ENCODE measurements around the gene ZC3H12D. TPM values are rescaled to one million over a fixed set of nuclear protein-coding genes. Genes with fewer than 3 reads are reported as not detected.

The ZC3H12D gene
- total and polyA plus RNA-seq, 9 of the 15 experiments (the other 6 are each of a cell fraction or from before 2014, with no cell fraction given) = 0.04 to 0.27 (median 0.05) TPM; not detected in 3

- H3K4me3 ChIP-seq = no peak overlapping the region
- in situ Hi-C loops (cut with MboI) (loop anchor here (25.0 kb wide), 1 partner anchor 879 kb away; no protein-coding TSS in a partner anchor), intact Hi-C loops (cut with micrococcal nuclease) (no loop called here)
- H3K9ac ChIP-seq (ENCODE audit: insufficient read depth in 1 of 2, low read depth in 2 of 2, low read length in 2 of 2) = no peak overlapping the region
- no peaks in the 10 kb centered on the region for H3K79me2 ChIP-seq (ENCODE audit: control insufficient read depth, insufficient read depth, low read length)
- no peak overlapping the region for H3K4me2 ChIP-seq (ENCODE audit: insufficient read depth, low read length)
- FAIRE-seq = no peak
- POLR2A ChIA-PET = interaction anchor here (0.6 to 1.5 kb wide), 2 partner anchors 10 to 20 kb away, joined by 3 to 4 read pairs; no protein-coding TSS in a partner anchor
- ATAC-seq = no peak
- H3K4me1 ChIP-seq (replicated peaks in 1 of 2; ENCODE audit: control insufficient read depth in 2 of 2, insufficient read depth in 2 of 2, low read length in 2 of 2) = no peaks in the 10 kb centered on the region
- peaks cover 26 to 66% of the 10 kb centered on the region in 2 experiments for H3K27me3 ChIP-seq (ENCODE audit: control insufficient read depth in 2 of 2, insufficient read depth in 2 of 2, low read length in 2 of 2)
- 3% methylated on average over 9 of the region's 9 CpGs for WGBS (ENCODE audit: insufficient coverage, low coverage, missing lambda C conversion rate)
- no peak for TF ChIP-seq ZNF398 (CRISPR knock-in tag; IDR thresholded peaks at IDR 0.05)
- TF ChIP-seq ZNF584 (CRISPR knock-in tag; IDR thresholded peaks at IDR 0.05; ENCODE audit: low read depth) = no peak
- no peak for TF ChIP-seq ZFP36 (IDR thresholded peaks at IDR 0.05; ENCODE audit: low read depth, low read length, partially characterized antibody)
- TF ChIP-seq ZSCAN32 (CRISPR knock-in tag; IDR thresholded peaks at IDR 0.05) = no peak
- no peak for TF ChIP-seq FOXM1 (IDR thresholded peaks at IDR 0.05; ENCODE audit: low read depth)
- no peak for TF ChIP-seq FOXM1 (CRISPR knock-in tag; IDR thresholded peaks at IDR 0.05; ENCODE audit: low read depth)
- no peak for TF ChIP-seq MAFK (IDR thresholded peaks at IDR 0.05; ENCODE audit: low read length)
- no peak for TF ChIP-seq ARID2 (IDR thresholded peaks at IDR 0.05)
- no peak for TF ChIP-seq ZNF311 (CRISPR knock-in tag; IDR thresholded peaks at IDR 0.05)
- TF ChIP-seq U2AF1 (optimal IDR thresholded peaks at IDR 0.05; ENCODE audit: low read depth, low read length) = no peak
- TF ChIP-seq ZBTB12 (CRISPR knock-in tag; IDR thresholded peaks at IDR 0.05) = no peak
- TF ChIP-seq SRSF7 (optimal IDR thresholded peaks at IDR 0.05; ENCODE audit: low read depth, low read length) = no peak
- no peak for TF ChIP-seq JUND (IDR thresholded peaks at IDR 0.05; ENCODE audit: borderline replicate concordance, low read depth, low read length)
- TF ChIP-seq JUND (tag; IDR thresholded peaks at IDR 0.05; ENCODE audit: borderline replicate concordance, low read depth, low read length) = no peak
- no peak for TF ChIP-seq ZNF696 (CRISPR knock-in tag; conservative IDR thresholded peaks at IDR 0.05)
- no peak for TF ChIP-seq EWSR1 (IDR thresholded peaks at IDR 0.05; ENCODE audit: borderline replicate concordance, low read depth, partially characterized antibody)
- no peak for TF ChIP-seq ELF2 (CRISPR knock-in tag; IDR thresholded peaks at IDR 0.05)
- no peak for TF ChIP-seq POLR2A (conservative IDR thresholded peaks at IDR 0.05)
- TF ChIP-seq SLC30A9 (CRISPR knock-in tag; IDR thresholded peaks at IDR 0.05) = no peak
- no peak for TF ChIP-seq LEF1 (IDR thresholded peaks at IDR 0.05)
- no peak for TF ChIP-seq SMC3 (conservative IDR thresholded peaks at IDR 0.05; ENCODE audit: insufficient read depth, low read depth, low read length)
- BruUV-seq (replicated peaks) = no TSS peak
- H3K27ac ChIP-seq (ENCODE audit: extremely low read depth, low read depth, low read length) = no peak overlapping the region
- no peak overlapping the region for H2AFZ ChIP-seq (ENCODE audit: low read depth, low read length)
- H4K20me1 ChIP-seq (replicated peaks; ENCODE audit: control insufficient read depth, insufficient read depth, low read length) = no peaks in the 10 kb centered on the region
- no peak for DNase-seq (ENCODE audit: extremely low read depth in 1 of 4, low spot score in 3 of 4)
- H3K9me1 ChIP-seq (ENCODE audit: control insufficient read depth, insufficient read depth, low read length) = no peaks in the 10 kb centered on the region
- H3K36me3 ChIP-seq (ENCODE audit: control insufficient read depth, insufficient read depth, low read length) = no peaks in the 10 kb centered on the region
- H3K9me3 ChIP-seq (replicated peaks; ENCODE audit: control insufficient read depth, insufficient read depth, low read depth, low read length) = peaks cover 3% of the 10 kb centered on the region; the same call in 1 of the 2 replicates
- CTCF ChIA-PET (ENCODE audit: low intra/inter-chr PET ratio) = no interaction called here
Observed at GRCh38 chr6:149441740-149442139, 43.1 kb downstream of the ZC3H12D start.

Measured in K562 (cell line).